Stomach (tissue), 4 donors: ENCODE data around the gene CHRNA1.

Experiments used
- EP300 ChIP-seq: sonication (generic); formaldehyde crosslinking; IDR thresholded peaks from one replicate; pipeline ENCODE4 v1.6.1; 2017; ENCODE audit warnings: antibody characterized with exemption
- POLR2A ChIP-seq, 4 donors: fragments of 450-650 bp; IDR thresholded peaks; one replicate each; pipeline ENCODE4 v1.6.1; 2016; ENCODE audit warnings: antibody characterized with exemption in 4 of 4, control low read depth in 2 of 4, mild to moderate bottlenecking in 1 of 4, moderate library complexity in 1 of 4
- TF ChIP-seq, protein P1 (sequence below), 7 experiments: fragments of 450-650 bp in 4 of 7; fragments of 200-600 bp in 3 of 7; sonication (generic) in 3 of 7; IDR thresholded peaks; one replicate each; pipeline ENCODE4 v1.5.1; 2016 to 2019; ENCODE audit warnings: antibody characterized with exemption in 7 of 7, control low read depth in 2 of 7, mild to moderate bottlenecking in 1 of 7

DNA sequence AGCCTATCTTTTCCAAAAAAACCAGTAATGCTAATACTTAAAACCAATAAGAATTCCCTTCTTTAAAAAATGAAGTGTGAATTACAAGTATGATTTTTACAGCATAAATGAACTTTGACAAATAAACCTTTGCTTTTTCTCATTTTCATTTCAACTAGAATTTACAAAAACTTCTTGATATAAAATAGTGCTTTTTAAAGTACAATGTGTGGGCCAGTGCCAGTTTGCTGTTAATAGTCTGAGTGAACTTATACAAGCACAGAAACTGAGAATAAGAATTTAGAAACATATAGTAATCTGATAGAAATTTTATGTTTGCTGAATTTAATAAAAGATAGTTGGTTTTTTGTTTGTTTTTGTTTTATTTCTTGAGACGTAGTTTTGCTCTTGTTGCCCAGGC lies 43.7 kb upstream of the CHRNA1 start:
- TF ChIP-seq EP300 (no peak), POLR2A (IDR thresholded peaks at IDR 0.05) (no peak)
- TF ChIP-seq, protein P1, sequence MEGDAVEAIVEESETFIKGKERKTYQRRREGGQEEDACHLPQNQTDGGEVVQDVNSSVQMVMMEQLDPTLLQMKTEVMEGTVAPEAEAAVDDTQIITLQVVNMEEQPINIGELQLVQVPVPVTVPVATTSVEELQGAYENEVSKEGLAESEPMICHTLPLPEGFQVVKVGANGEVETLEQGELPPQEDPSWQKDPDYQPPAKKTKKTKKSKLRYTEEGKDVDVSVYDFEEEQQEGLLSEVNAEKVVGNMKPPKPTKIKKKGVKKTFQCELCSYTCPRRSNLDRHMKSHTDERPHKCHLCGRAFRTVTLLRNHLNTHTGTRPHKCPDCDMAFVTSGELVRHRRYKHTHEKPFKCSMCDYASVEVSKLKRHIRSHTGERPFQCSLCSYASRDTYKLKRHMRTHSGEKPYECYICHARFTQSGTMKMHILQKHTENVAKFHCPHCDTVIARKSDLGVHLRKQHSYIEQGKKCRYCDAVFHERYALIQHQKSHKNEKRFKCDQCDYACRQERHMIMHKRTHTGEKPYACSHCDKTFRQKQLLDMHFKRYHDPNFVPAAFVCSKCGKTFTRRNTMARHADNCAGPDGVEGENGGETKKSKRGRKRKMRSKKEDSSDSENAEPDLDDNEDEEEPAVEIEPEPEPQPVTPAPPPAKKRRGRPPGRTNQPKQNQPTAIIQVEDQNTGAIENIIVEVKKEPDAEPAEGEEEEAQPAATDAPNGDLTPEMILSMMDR (IDR thresholded peaks at IDR 0.05) = no peak
